Brain microvascular endothelial cell (primary cell): ENCODE measurements around the gene TRPM6.

Experiments used
- DNase-seq: peaks from one replicate; pipeline ENCODE4 v3.0.0-alpha.2; 2020
- H3K27ac ChIP-seq: fragments of 250-450 bp; sonication (Bioruptor Pico); 2 replicates; pipeline ENCODE4 v1.5.1; 2020; ENCODE audit warnings: mild to moderate bottlenecking, moderate library complexity
- H3K27me3 ChIP-seq: fragments of 250-450 bp; sonication (Bioruptor Pico); replicated peaks from 2 replicates; pipeline ENCODE4 v1.5.1; 2020; ENCODE audit warnings: mild to moderate bottlenecking
- H3K36me3 ChIP-seq: fragments of 250-450 bp; sonication (Bioruptor Pico); replicated peaks from 2 replicates; pipeline ENCODE4 v1.5.1; 2020; ENCODE audit warnings: mild to moderate bottlenecking
- H3K4me3 ChIP-seq: 2 replicates; pipeline ENCODE4 v1.5.1; 2011; ENCODE audit warnings: low read depth, mild to moderate bottlenecking, control low read depth, low read length, moderate library complexity
- CTCF ChIP-seq: IDR thresholded peaks from 2 replicates; pipeline ENCODE4 v1.5.1; 2011; ENCODE audit warnings: low read depth, mild to moderate bottlenecking, moderate library complexity, low read length, control low read depth, inconsistent platforms; ENCODE audit errors: missing control alignments
- in situ Hi-C: cut with HindIII; loops from 2 replicates; pipeline ENCODE4 v1.10.0; 2017; ENCODE audit warnings: low sequenced_read_pairs, low pct_ligation_motif_present

TRPM6 gene

GRCh38 chr9:74755355-74755754 lies 132.4 kb downstream of the TRPM6 start:
- H3K27me3 ChIP-seq, result no peaks in the 10 kb centered on the region
- H3K27ac ChIP-seq, result no peak overlapping the region
- H3K4me3 ChIP-seq, result no peak overlapping the region
- TF ChIP-seq CTCF, result no peak
- in situ Hi-C loops, result no loop called here
- no peaks in the 10 kb centered on the region for H3K36me3 ChIP-seq
- no peak for DNase-seq

- DNase-seq, result no peak
- no peak for TF ChIP-seq CTCF
- in situ Hi-C loops, result no loop called here
- Histone ChIP-seq H3K4me3 (no peak overlapping the region), H3K27me3 (no peaks in the 10 kb centered on the region), H3K27ac (no peak overlapping the region), H3K36me3 (no peaks in the 10 kb centered on the region)
Observed at GRCh38 chr9:74753650-74754049, 134.1 kb downstream of the TRPM6 start.

- Histone ChIP-seq H3K36me3 (no peaks in the 10 kb centered on the region), H3K4me3 (no peak overlapping the region), H3K27me3 (no peaks in the 10 kb centered on the region), H3K27ac (no peak overlapping the region)
- DNase-seq, result no peak
- in situ Hi-C loops, result no loop called here
- TF ChIP-seq CTCF, result no peak
Observed at GRCh38 chr9:74748966-74749365, 138.8 kb downstream of the TRPM6 start.

DNA sequence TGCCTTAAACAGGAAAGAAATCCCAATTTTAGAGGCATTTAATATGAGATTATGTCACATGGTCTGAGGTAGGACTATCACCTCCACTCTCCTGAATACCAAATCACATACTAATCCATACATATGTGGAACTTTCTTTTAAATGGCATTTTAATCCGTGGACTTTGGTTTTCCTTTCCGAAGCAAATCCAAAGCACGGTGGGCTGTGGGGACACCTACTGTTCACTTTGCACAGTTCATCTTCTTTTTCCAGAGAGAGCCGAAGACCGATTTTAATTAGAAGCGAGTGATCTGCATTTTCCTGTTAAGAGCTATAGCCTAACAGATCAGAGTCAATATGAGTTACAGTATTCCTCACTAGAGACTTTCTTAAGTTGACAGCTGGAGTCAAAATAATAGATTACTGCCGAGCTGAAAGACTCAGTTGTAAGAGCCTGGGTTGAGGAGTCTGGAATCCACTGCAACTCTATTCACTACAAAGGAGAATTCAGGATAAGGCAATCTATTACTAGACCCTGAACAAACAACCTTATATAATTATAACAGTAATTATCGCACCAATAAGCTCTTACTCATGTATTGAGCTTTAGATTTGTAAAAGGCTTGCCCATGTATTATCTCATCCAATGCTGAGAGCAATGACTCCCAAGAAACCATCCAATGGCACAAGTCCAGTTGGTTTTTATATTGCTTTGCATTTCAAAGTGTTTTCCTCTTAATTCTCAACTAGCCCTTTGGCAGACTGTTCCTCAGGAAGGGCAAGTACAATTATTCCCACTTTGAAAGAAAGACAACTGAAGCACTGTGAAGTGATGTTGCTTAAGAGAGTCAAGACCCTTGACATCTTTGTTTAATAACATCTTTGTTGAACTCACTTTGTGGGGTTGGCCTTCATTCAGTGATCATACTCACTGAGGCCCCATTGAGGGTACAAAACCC lies 144.7 kb downstream of the TRPM6 start:
- peak; percentile 27 for DNase-seq
- in situ Hi-C loops, result no loop called here
- Histone ChIP-seq H3K36me3 (no peaks in the 10 kb centered on the region), H3K4me3 (no peak overlapping the region), H3K27me3 (peaks cover 2% of the 10 kb centered on the region), H3K27ac (no peak overlapping the region)
- peak; percentile 89 for TF ChIP-seq CTCF

GRCh38 chr9:74742191-74742790 lies 145.4 kb downstream of the TRPM6 start:
- no peaks in the 10 kb centered on the region for H3K36me3 ChIP-seq
- no peak overlapping the region for H3K27ac ChIP-seq
- in situ Hi-C loops, result no loop called here

More at GRCh38 chr9:74742191-74742790, 145.4 kb downstream of the TRPM6 start:
- DNase-seq, result no peak
- no peak overlapping the region for H3K4me3 ChIP-seq
- H3K27me3 ChIP-seq, result peaks cover 2% of the 10 kb centered on the region
- TF ChIP-seq CTCF, result no peak
